H1 (cell line): ENCODE measurements around the gene LSR. TPM values are rescaled to one million over a fixed set of nuclear protein-coding genes. Genes with fewer than 3 reads are reported as not detected.

ENCODE experiments used
- CTCF ChIA-PET: fragments of 300-600 bp; sonication (Branson Sonifier 250); formaldehyde crosslinking; loops from one replicate; lab custom pipeline; 2021; ENCODE audit not compliant: partially characterized antibody; lab: Charles Lee
- POLR2A ChIA-PET: fragments of 300-600 bp; sonication (Branson Sonifier 250); formaldehyde crosslinking; loops from one replicate; lab custom pipeline; 2021; ENCODE audit warnings: inconsistent platforms; ENCODE audit not compliant: partially characterized antibody; lab: Charles Lee
- DNase-seq, 2 experiments: peaks; one replicate each; pipeline versions ENCODE4 v3.0.0 to v3.0.0-alpha.2; 2010 to 2022; ENCODE audit warnings: low spot score in 2 of 2, low read depth in 1 of 2, mixed read lengths in 1 of 2
- FAIRE-seq: peaks from 2 replicates; lab custom pipeline; 2011; peaks lifted over from hg19 to GRCh38; lab: Jason Lieb, UNC
- H2AFZ ChIP-seq: 2 replicates; pipeline ENCODE4 v1.8.1; 2012; ENCODE audit warnings: low read length, inconsistent platforms
- H2AK5ac ChIP-seq: 2 replicates; pipeline ENCODE4 v1.6.1; 2013; ENCODE audit warnings: low read depth, low read length
- H2BK120ac ChIP-seq: replicated peaks from 2 replicates; pipeline ENCODE3; 2013; ENCODE audit warnings: low read depth, low read length, inconsistent platforms
- H2BK12ac ChIP-seq: 2 replicates; pipeline ENCODE4 v1.6.1; 2013; ENCODE audit warnings: low read depth, low read length
- H2BK15ac ChIP-seq: 2 replicates; pipeline ENCODE4 v1.6.1; 2013; ENCODE audit warnings: low read length
- H2BK20ac ChIP-seq: 2 replicates; pipeline ENCODE4 v1.6.1; 2013; ENCODE audit warnings: low read length
- H2BK5ac ChIP-seq: 2 replicates; pipeline ENCODE4 v1.6.1; 2013; ENCODE audit warnings: low read depth, low read length
- H3K14ac ChIP-seq: 2 replicates; pipeline ENCODE4 v1.6.1; 2013; ENCODE audit warnings: inconsistent platforms; ENCODE audit not compliant: insufficient read length
- H3K18ac ChIP-seq: 2 replicates; pipeline ENCODE4 v1.6.1; 2013; ENCODE audit warnings: low read length; ENCODE audit errors: extremely low read depth
- H3K23ac ChIP-seq: 2 replicates; pipeline ENCODE4 v1.6.1; 2013; ENCODE audit warnings: inconsistent platforms; ENCODE audit not compliant: insufficient read length
- H3K23me2 ChIP-seq: 2 replicates; pipeline ENCODE4 v1.6.1; 2013; ENCODE audit warnings: low read depth, low read length
- H3K27ac ChIP-seq: 2 replicates; pipeline ENCODE4 v1.6.1; 2011; ENCODE audit warnings: low read depth, low read length, inconsistent platforms
- H3K27me3 ChIP-seq, 4 experiments: replicated peaks in 1 of 4; 1 replicate in 1 of 4; 2 replicates in 3 of 4; pipeline versions ENCODE4 v1.6.1 to v1.8.1; 2011 to 2013; ENCODE audit warnings: low read length in 3 of 4, mild to moderate bottlenecking in 3 of 4, inconsistent platforms in 2 of 4, mixed read lengths in 2 of 4, moderate library complexity in 1 of 4; ENCODE audit not compliant: control insufficient read depth in 3 of 4, insufficient read depth in 3 of 4; ENCODE audit errors: extremely low read depth in 1 of 4
- H3K36me3 ChIP-seq, 4 experiments: 2 replicates each; pipeline versions ENCODE4 v1.6.1 to v1.8.1; 2011 to 2013; ENCODE audit warnings: mild to moderate bottlenecking in 4 of 4, low read length in 3 of 4, moderate library complexity in 2 of 4, control low read depth in 1 of 4, inconsistent platforms in 1 of 4; ENCODE audit not compliant: insufficient read depth in 4 of 4, control insufficient read depth in 2 of 4
- H3K4ac ChIP-seq: replicated peaks from 2 replicates; pipeline ENCODE3; 2013; ENCODE audit warnings: low read length, low read depth, mixed read lengths, inconsistent platforms; ENCODE audit not compliant: insufficient read length
- H3K4me1 ChIP-seq, 4 experiments: replicated peaks in 1 of 4; 1 replicate in 1 of 4; 2 replicates in 3 of 4; pipeline versions ENCODE4 v1.6.1 to v1.8.1; 2011 to 2013; ENCODE audit warnings: low read length in 3 of 4, inconsistent platforms in 2 of 4, mixed read lengths in 1 of 4; ENCODE audit not compliant: insufficient read depth in 4 of 4, control insufficient read depth in 3 of 4
- H3K4me2 ChIP-seq, 2 experiments: 2 replicates each; pipeline versions ENCODE4 v1.6.1 to v1.8.1; 2011 to 2013; ENCODE audit warnings: low read depth in 2 of 2, low read length in 2 of 2, control low read depth in 1 of 2, inconsistent platforms in 1 of 2, mild to moderate bottlenecking in 1 of 2; ENCODE audit not compliant: insufficient read depth in 1 of 2
- H3K4me3 ChIP-seq, 4 experiments: fragments of 200-600, 300-600 bp in 1 of 4; sonication (generic), shearing (Covaris generic), sonication (Bioruptor Twin) in 1 of 4; 2 replicates each; pipeline versions ENCODE4 v1.5.1 to v1.8.1; 2011 to 2016; ENCODE audit warnings: low read length in 4 of 4, low read depth in 3 of 4, control low read depth in 2 of 4, inconsistent platforms in 2 of 4, mild to moderate bottlenecking in 2 of 4, mixed read lengths in 1 of 4, moderate library complexity in 1 of 4; ENCODE audit not compliant: insufficient read depth in 2 of 4; ENCODE audit errors: extremely low read depth in 1 of 4
- H3K56ac ChIP-seq: replicated peaks from 2 replicates; pipeline ENCODE3; 2013; ENCODE audit warnings: low read depth, mild to moderate bottlenecking, mixed read lengths, low read length, inconsistent platforms; ENCODE audit not compliant: insufficient read length
- H3K79me1 ChIP-seq: 2 replicates; pipeline ENCODE4 v1.6.1; 2013; ENCODE audit warnings: low read depth, low read length, control low read depth
- H3K79me2 ChIP-seq, 2 experiments: 2 replicates each; pipeline versions ENCODE4 v1.6.1 to v1.8.1; 2012 to 2013; ENCODE audit warnings: low read length in 2 of 2, mild to moderate bottlenecking in 2 of 2, inconsistent platforms in 1 of 2; ENCODE audit not compliant: insufficient read depth in 2 of 2, control insufficient read depth in 1 of 2
- H3K9ac ChIP-seq, 4 experiments: replicated peaks in 1 of 4; 1 replicate in 1 of 4; 2 replicates in 3 of 4; pipeline versions ENCODE4 v1.6.1 to v1.8.1; 2011 to 2013; ENCODE audit warnings: low read depth in 3 of 4, low read length in 3 of 4, control low read depth in 2 of 4, mild to moderate bottlenecking in 2 of 4, moderate library complexity in 2 of 4, inconsistent platforms in 1 of 4; ENCODE audit errors: extremely low read depth in 1 of 4
- H3K9me3 ChIP-seq, 2 experiments: 2 replicates each; pipeline versions ENCODE4 v1.6.1 to v1.8.1; 2012 to 2013; ENCODE audit warnings: mild to moderate bottlenecking in 2 of 2, moderate library complexity in 2 of 2, control low read depth in 1 of 2, inconsistent platforms in 1 of 2, low read depth in 1 of 2, low read length in 1 of 2, mixed read lengths in 1 of 2; ENCODE audit not compliant: insufficient read depth in 2 of 2
- H4K20me1 ChIP-seq, 2 experiments: replicated peaks in 1 of 2; 2 replicates each; pipeline versions ENCODE3 to v1.8.1; 2011 to 2013; ENCODE audit warnings: inconsistent platforms in 2 of 2, low read length in 2 of 2, mild to moderate bottlenecking in 1 of 2; ENCODE audit not compliant: insufficient read depth in 2 of 2, control insufficient read depth in 1 of 2
- H4K5ac ChIP-seq: 2 replicates; pipeline ENCODE4 v1.6.1; 2013; ENCODE audit warnings: low read length, low read depth, mixed read lengths, inconsistent platforms; ENCODE audit not compliant: insufficient read length
- H4K8ac ChIP-seq: 2 replicates; pipeline ENCODE4 v1.8.0; 2013; ENCODE audit warnings: mild to moderate bottlenecking, moderate library complexity, low read length, inconsistent platforms; ENCODE audit not compliant: insufficient read depth; ENCODE audit errors: extremely low read depth
- H4K91ac ChIP-seq: replicated peaks from 2 replicates; pipeline ENCODE3; 2013; ENCODE audit warnings: low read length, mixed read lengths, inconsistent platforms; ENCODE audit not compliant: insufficient read length
- CTCF ChIP-seq, 3 experiments: IDR thresholded peaks; 1 replicate in 2 of 3; 2 replicates in 1 of 3; pipeline versions ENCODE4 v1.5.1 to v1.6.1; 2011; ENCODE audit warnings: low read length in 3 of 3, mild to moderate bottlenecking in 3 of 3, inconsistent platforms in 2 of 3, low read depth in 1 of 3, moderate library complexity in 1 of 3; ENCODE audit not compliant: insufficient read depth in 1 of 3; ENCODE audit errors: control extremely low read depth in 1 of 3
- EP300 ChIP-seq, 2 experiments: IDR thresholded peaks; 1 replicate in 1 of 2; 2 replicates in 1 of 2; pipeline ENCODE4 v1.6.1; 2011 to 2012; ENCODE audit warnings: low read depth in 2 of 2, low read length in 2 of 2, mild to moderate bottlenecking in 2 of 2, borderline replicate concordance in 1 of 2, inconsistent platforms in 1 of 2, moderate library complexity in 1 of 2
- GTF2F1 ChIP-seq: IDR thresholded peaks from 2 replicates; pipeline ENCODE4 v1.6.1; 2012; ENCODE audit warnings: low read depth, low read length, improper control_type of control experiment, borderline replicate concordance
- MAFK ChIP-seq: IDR thresholded peaks from 2 replicates; pipeline ENCODE4 v1.6.1; 2012; ENCODE audit warnings: low read depth, mild to moderate bottlenecking, improper control_type of control experiment, low read length
- RNF2 ChIP-seq: fragments of 200-900, 300-1000 bp; sonication (generic); IDR thresholded peaks from 2 replicates; pipeline ENCODE4 v1.7.1; 2016; ENCODE audit warnings: borderline replicate concordance, low read depth, mild to moderate bottlenecking, antibody characterized with exemption, low read length; ENCODE audit not compliant: poor library complexity, severe bottlenecking; ENCODE audit errors: missing control alignments
- SIRT6 ChIP-seq: IDR thresholded peaks from one replicate; pipeline ENCODE4 v1.7.1; 2012; ENCODE audit warnings: low read length, inconsistent platforms
- SP2 ChIP-seq: IDR thresholded peaks from 2 replicates; pipeline ENCODE4 v1.6.1; 2012; ENCODE audit warnings: mild to moderate bottlenecking, low read length, inconsistent platforms
- WGBS, 2 experiments: shearing (Covaris generic) in 1 of 2; methylation state at CpG; one replicate each; pipeline versions ENCODE4 v1.1.6 to v1.1.7; 2013 to 2015; ENCODE audit warnings: low lambda C conversion rate in 2 of 2, mixed read lengths in 2 of 2, inconsistent platforms in 1 of 2, low coverage in 1 of 2, missing lambda C conversion rate in 1 of 2; ENCODE audit not compliant: insufficient replicate concordance in 2 of 2, insufficient coverage in 1 of 2, insufficient read length in 1 of 2; ENCODE audit errors: extremely low coverage in 1 of 2, missing lambda C conversion rate in 1 of 2; 5-methylcytosine and 5-hydroxymethylcytosine counted together
- polyA plus RNA-seq, 7 experiments: library from polyadenylated mRNA; depleted of rRNA in 3 of 7; stranded (reverse) in 5 of 7; unstranded in 2 of 7; fragments of >200 nt in 5 of 7; fragments of 200-250 nt in 2 of 7; gene quantifications; 1 replicate in 5 of 7; 2 replicates in 1 of 7; 4 replicates in 1 of 7; pipeline versions ENCODE4 v1.2.1 to v1.2.3, GENCODE V29; 2011 to 2013; ENCODE audit warnings: missing spikeins in 2 of 7, mixed read lengths in 2 of 7
- total RNA-seq: library from RNA; stranded (reverse); fragmentation: NEBNext Ultra II Directional; extraction: Animal tissue kit (Norgen Biotek cat#: 25700); gene quantifications from 2 replicates; pipeline ENCODE4 v1.2.1, GENCODE V29; 2021

The LSR gene
- total and polyA plus RNA-seq, 2 of the 8 experiments (the other 6 are each of a cell fraction or from before 2014, with no cell fraction given), result 159 to 186 TPM

DNA sequence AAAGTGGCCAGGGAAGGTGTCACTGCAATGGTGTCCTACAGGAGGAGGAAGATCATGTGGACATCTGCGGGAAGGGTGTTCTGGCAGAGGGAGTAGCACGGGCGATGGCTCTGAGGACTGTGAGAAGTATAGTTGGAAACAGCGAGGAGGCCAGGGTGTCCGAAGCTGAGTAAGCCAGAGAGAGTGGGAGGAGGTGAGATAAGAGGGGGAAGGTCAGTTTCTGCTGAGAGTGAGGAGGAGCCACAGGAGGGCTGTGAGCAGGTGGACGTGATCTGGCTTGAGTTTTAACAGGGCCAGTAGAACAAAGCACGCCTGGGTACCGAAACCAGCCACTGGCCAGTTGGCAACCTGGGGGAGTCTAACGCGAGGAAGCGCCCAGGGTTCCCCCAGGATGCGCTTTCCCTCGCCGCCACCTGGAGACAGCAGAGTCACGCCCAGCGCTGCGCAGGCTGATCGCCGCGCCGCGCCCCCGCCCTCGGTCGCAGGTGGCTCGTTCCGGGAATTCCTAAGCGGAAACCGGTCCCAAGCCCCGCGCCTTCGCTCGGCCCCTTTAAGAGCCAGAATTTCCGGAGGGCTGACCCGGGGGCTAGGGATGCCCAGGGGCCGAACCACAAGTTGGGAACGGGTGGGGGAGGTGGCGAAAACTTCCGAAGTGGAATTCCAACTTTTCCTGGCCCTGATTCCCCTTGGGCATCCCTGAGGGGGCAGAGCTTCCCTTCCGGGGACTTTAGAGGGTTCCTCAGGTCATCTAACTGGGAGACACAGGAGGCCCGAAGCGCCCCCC lies 1.1 kb upstream of the LSR start:
- Histone ChIP-seq H3K4ac (no peak overlapping the region), H2BK5ac (peak overlapping the region; percentile 100), H3K27me3 (no peaks in the 10 kb centered on the region), H4K8ac (peak overlapping the region; percentile 100; the same call in 1 of the 2 replicates), H3K14ac (no peak overlapping the region), H3K9me3 (no peaks in the 10 kb centered on the region), H3K27ac (peak overlapping the region; percentile 100), H3K4me2 (peak overlapping the region; percentile 47 to 83), H2BK20ac (peak overlapping the region; percentile 55), H3K36me3 (peaks cover 6 to 15% (median 12%) of the 10 kb centered on the region in 4 experiments; a peak in 7 of 8 replicates), H3K18ac (peak overlapping the region; percentile 95), H2BK12ac (peak overlapping the region; percentile 100; the same call in 1 of the 2 replicates), H2AFZ (no peak overlapping the region; the same call in 1 of the 2 replicates), H2AK5ac (no peak overlapping the region; the same call in 1 of the 2 replicates), H3K79me2 (peaks cover 10 to 30% of the 10 kb centered on the region in 2 experiments), H4K20me1 (peaks cover 13 to 17% of the 10 kb centered on the region in 2 experiments), H4K5ac (peak overlapping the region; percentile 90), H3K4me1 (peaks cover 0 to 8% (median 7%) of the 10 kb centered on the region in 4 experiments; a peak in 6 of 7 replicates), H3K23ac (no peak overlapping the region), H2BK15ac (peak overlapping the region; percentile 40; the same call in 1 of the 2 replicates), H3K23me2 (peaks cover 10% of the 10 kb centered on the region; the same call in 1 of the 2 replicates), H3K9ac (peak overlapping the region; percentile 88 to 99 (median 96)), H3K4me3 (peak overlapping the region; percentile 44 to 96 (median 72)), H3K56ac (peak overlapping the region; percentile 77), H3K79me1 (peaks cover 4% of the 10 kb centered on the region; the same call in 1 of the 2 replicates), H2BK120ac (peak overlapping the region; percentile 73), H4K91ac (peak overlapping the region; percentile 99)
- 3% methylated on average over 40 of the region's 42 CpGs; no CpG with 5 or more reads in 1 of the 2 experiments for WGBS, 2 experiments
- peak; percentile 91 to 92 for DNase-seq
- FAIRE-seq, result peak; percentile 94
- CTCF ChIA-PET, result interaction anchor here (1.0 kb wide), 2 partner anchors 23 to 106 kb away, joined by 3 read pairs; no protein-coding TSS in a partner anchor
- POLR2A ChIA-PET, result interaction anchor here (0.9 to 1.7 kb wide), 12 partner anchors 10 to 95 kb away, joined by 3 to 6 read pairs (median 4); partner anchors contain the start of gene FXYD5
- TF ChIP-seq SIRT6 (no peak), RNF2 (no peak), MAFK (peak; percentile 25; the same call in 1 of the 2 replicates), CTCF (IDR thresholded peaks at IDR 0.05; ENCODE audit: control extremely low read depth in 1 of 3, insufficient read depth in 1 of 3, low read depth in 1 of 3, low read length in 3 of 3) (peak; percentile 73 to 81 (median 77)), GTF2F1 (no peak), SP2 (no peak), EP300 (IDR thresholded peaks at IDR 0.05; ENCODE audit: borderline replicate concordance in 1 of 2, low read depth in 2 of 2, low read length in 2 of 2) (peak; percentile 14 to 95; a peak in 2 of 3 replicates)
